ENCODE measurements around the gene CCDC190.

- TF ChIP-seq CTCF (IDR thresholded peaks at IDR 0.05): no peak
- no peak for TF ChIP-seq POLR2A (IDR thresholded peaks at IDR 0.05)
Measured at GRCh38 chr1:162884831-162885230, 23.9 kb upstream of the CCDC190 start.

All from esophagus squamous epithelium (tissue), 4 donors.